ENCODE results near the gene ELL. TPM values are rescaled to one million over a fixed set of nuclear protein-coding genes. Genes with fewer than 3 reads are reported as not detected.
A peak's percentile ranks its signal among the peaks of the same experiment; 100 is the strongest.

Gene ELL
- polyA plus RNA-seq, 10 donors = 12.2 to 17.7 (median 13.2) TPM

GRCh38 chr19:18446811-18447359, 75.0 kb downstream of the ELL start:
- no peak for DNase-seq

GRCh38 chr19:18446145-18446810, 75.6 kb downstream of the ELL start:
- no peak for DNase-seq

GRCh38 chr19:18445262-18445948, 76.5 kb downstream of the ELL start:
- no peak for DNase-seq

- DNase-seq = no peak
Measured at GRCh38 chr19:18444513-18444912, 77.4 kb downstream of the ELL start.

- DNase-seq = peak in 2 of 3 donors; percentile 55 to 65
Measured at GRCh38 chr19:18443831-18444230, 78.0 kb downstream of the ELL start.

GRCh38 chr19:18443406-18443805, 78.5 kb downstream of the ELL start:
- no peak for DNase-seq

- no peak for DNase-seq
Measured at GRCh38 chr19:18442941-18443340, 78.9 kb downstream of the ELL start.

- no peak for DNase-seq
Measured at GRCh38 chr19:18441804-18442788, 79.8 kb downstream of the ELL start.

- DNase-seq = no peak
Measured at GRCh38 chr19:18440936-18441803, 80.7 kb downstream of the ELL start.

GRCh38 chr19:18440415-18440877, 81.4 kb downstream of the ELL start:
- no peak for DNase-seq

- DNase-seq = no peak
Measured at GRCh38 chr19:18439910-18440237, 82.0 kb downstream of the ELL start.

- DNase-seq = no peak
Measured at GRCh38 chr19:18439025-18439909, 82.6 kb downstream of the ELL start.

GRCh38 chr19:18438331-18439024, 83.4 kb downstream of the ELL start:
- peak in 1 of 3 donors; percentile 70 for DNase-seq

- DNase-seq = peak in 2 of 3 donors; percentile 54 to 84
Measured at GRCh38 chr19:18437491-18438330, 84.2 kb downstream of the ELL start, which contains the start of gene ISYNA1. Gene ISYNA1 (minus strand): TSS chr19:18438133. CDS start chr19:18437979, 154 bp downstream.

GRCh38 chr19:18436671-18437490, 85.0 kb downstream of the ELL start:
- DNase-seq = peak; percentile 68 to 82 (median 75)

- no peak for DNase-seq
Measured at GRCh38 chr19:18435842-18436670, 85.8 kb downstream of the ELL start.

All from muscle of back (tissue), 11 donors.